Medulla oblongata (tissue), 1 donor: ENCODE results near the gene ASB11.

Source experiments
- DNase-seq: peaks from one replicate; pipeline ENCODE4 v3.0.0-alpha.2; 2015; ENCODE audit errors: extremely low spot score

The ASB11 gene

GRCh38 chrX:15315509-15315908, at the start of gene ASB11:
Gene ASB11, minus strand, starts transcription at chrX:15315640. Its CDS starts 35 bp downstream, at chrX:15315605.
- no peak for DNase-seq

- DNase-seq = no peak
Measured at GRCh38 chrX:15359701-15360100, 44.3 kb upstream of the ASB11 start.

GRCh38 chrX:15358533-15358932, 43.1 kb upstream of the ASB11 start:
- DNase-seq = no peak

GRCh38 chrX:15356444-15356843, 41.0 kb upstream of the ASB11 start:
- no peak for DNase-seq

GRCh38 chrX:15350329-15350996, 35.0 kb upstream of the ASB11 start:
- DNase-seq = peak; percentile 4

GRCh38 chrX:15349046-15349445, 33.6 kb upstream of the ASB11 start:
- peak; percentile 86 for DNase-seq

GRCh38 chrX:15345976-15346375, 30.5 kb upstream of the ASB11 start:
- DNase-seq = no peak

GRCh38 chrX:15344106-15344505, 28.7 kb upstream of the ASB11 start:
- no peak for DNase-seq

GRCh38 chrX:15343075-15343476, 27.6 kb upstream of the ASB11 start:
- no peak for DNase-seq

GRCh38 chrX:15340867-15341266, 25.4 kb upstream of the ASB11 start:
- DNase-seq = no peak

- peak; percentile 16 for DNase-seq
Measured at GRCh38 chrX:15336023-15336413, 20.6 kb upstream of the ASB11 start.

- peak; percentile 96 for DNase-seq
Measured at GRCh38 chrX:15335135-15336022, 19.9 kb upstream of the ASB11 start, which contains the start of gene PIGA. Gene PIGA, minus strand, starts transcription at chrX:15335523. Its CDS starts 3,593 bp downstream, at chrX:15331930.

- peak; percentile 12 for DNase-seq
Measured at GRCh38 chrX:15334561-15334960, 19.1 kb upstream of the ASB11 start.

- DNase-seq = no peak
Measured at GRCh38 chrX:15328821-15329220, 13.4 kb upstream of the ASB11 start.

GRCh38 chrX:15328131-15328530, 12.7 kb upstream of the ASB11 start:
- no peak for DNase-seq

- no peak for DNase-seq
Measured at GRCh38 chrX:15322472-15322871, 7.0 kb upstream of the ASB11 start.

- no peak for DNase-seq
Measured at GRCh38 chrX:15322072-15322471, 6.6 kb upstream of the ASB11 start.

- DNase-seq = peak; percentile 55
Measured at GRCh38 chrX:15321447-15321846, 6.0 kb upstream of the ASB11 start.

GRCh38 chrX:15320297-15320696, 4.9 kb upstream of the ASB11 start:
- no peak for DNase-seq

GRCh38 chrX:15319075-15319474, 3.6 kb upstream of the ASB11 start:
- DNase-seq = peak; percentile 73

- no peak for DNase-seq
Measured at GRCh38 chrX:15314472-15314871, 968 bp downstream of the ASB11 start.

GRCh38 chrX:15311119-15311518, 4.3 kb downstream of the ASB11 start:
- DNase-seq = no peak

- peak; percentile 54 for DNase-seq
Measured at GRCh38 chrX:15310117-15310516, 5.3 kb downstream of the ASB11 start.
